ENCODE measurements around the gene SLC5A6. TPM values are rescaled to one million over a fixed set of nuclear protein-coding genes. Genes with fewer than 3 reads are reported as not detected.

The SLC5A6 gene
- total and polyA plus RNA-seq, 2 of the 8 experiments (the other 6 are each of a cell fraction or from before 2014, with no cell fraction given), result 118 to 183 TPM

DNA sequence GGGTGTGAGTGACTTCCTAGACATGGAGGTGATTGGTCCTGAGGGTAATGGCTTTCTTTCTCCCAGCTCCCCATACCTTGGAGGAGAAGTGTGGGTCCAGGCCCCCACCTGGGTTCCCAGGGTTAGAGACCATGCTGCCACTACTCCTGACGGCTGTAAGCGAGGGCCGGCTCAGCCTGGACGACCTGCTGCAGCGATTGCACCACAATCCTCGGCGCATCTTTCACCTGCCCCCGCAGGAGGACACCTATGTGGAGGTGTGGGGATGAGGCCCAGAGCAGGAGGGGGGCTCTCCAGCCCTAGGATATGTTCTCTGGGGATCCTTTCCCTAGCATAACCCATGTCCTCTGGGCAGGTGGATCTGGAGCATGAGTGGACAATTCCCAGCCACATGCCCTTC is 26.9 kb upstream of the SLC5A6 start:
- DNase-seq (ENCODE audit: low read depth in 1 of 2, low spot score in 2 of 2) (no peak), FAIRE-seq (no peak)
- H2BK12ac ChIP-seq (ENCODE audit: low read depth, low read length), result no peak overlapping the region
- WGBS, 2 experiments (ENCODE audit: extremely low coverage in 1 of 2, insufficient coverage in 1 of 2, insufficient read length in 1 of 2, insufficient replicate concordance in 2 of 2, low coverage in 1 of 2, low lambda C conversion rate in 2 of 2, missing lambda C conversion rate in 1 of 2), result 97% methylated on average over 8 of the region's 8 CpGs; no CpG with 5 or more reads in 1 of the 2 experiments
- no peak overlapping the region for H3K14ac ChIP-seq (ENCODE audit: insufficient read length)
- H4K91ac ChIP-seq (replicated peaks; ENCODE audit: insufficient read length, low read length), result no peak overlapping the region
- H2BK15ac ChIP-seq (ENCODE audit: low read length), result no peak overlapping the region
- H3K4me1 ChIP-seq (replicated peaks in 1 of 4; ENCODE audit: control insufficient read depth in 3 of 4, insufficient read depth in 4 of 4, low read length in 3 of 4), result no peaks in the 10 kb centered on the region
- no peak overlapping the region for H2BK120ac ChIP-seq (replicated peaks; ENCODE audit: low read depth, low read length)
- H2BK5ac ChIP-seq (ENCODE audit: low read depth, low read length), result no peak overlapping the region
- no peak overlapping the region for H3K23ac ChIP-seq (ENCODE audit: insufficient read length)
- H3K79me1 ChIP-seq (ENCODE audit: low read depth, low read length), result no peaks in the 10 kb centered on the region
- POLR2A ChIA-PET (ENCODE audit: partially characterized antibody), result interaction anchor here (1.0 to 32.6 kb wide), 6 partner anchors 5 to 78 kb away, joined by 3 to 835 read pairs (median 4); partner anchors contain the start of gene CAD
- no peaks in the 10 kb centered on the region for H3K27me3 ChIP-seq (replicated peaks in 1 of 4; ENCODE audit: control insufficient read depth in 3 of 4, extremely low read depth in 1 of 4, insufficient read depth in 3 of 4, low read length in 3 of 4)
- no peak overlapping the region for H4K5ac ChIP-seq (ENCODE audit: insufficient read length, low read depth, low read length)
- no peaks in the 10 kb centered on the region for H3K79me2 ChIP-seq (ENCODE audit: control insufficient read depth in 1 of 2, insufficient read depth in 2 of 2, low read length in 2 of 2)
- no peak overlapping the region for H3K4ac ChIP-seq (replicated peaks; ENCODE audit: insufficient read length, low read depth, low read length)
- H3K27ac ChIP-seq (ENCODE audit: low read depth, low read length), result no peak overlapping the region
- H3K56ac ChIP-seq (replicated peaks; ENCODE audit: insufficient read length, low read depth, low read length), result no peak overlapping the region
- H3K18ac ChIP-seq (ENCODE audit: extremely low read depth, low read length), result no peak overlapping the region
- no peak overlapping the region for H2AK5ac ChIP-seq (ENCODE audit: low read depth, low read length)
- CTCF ChIA-PET (ENCODE audit: partially characterized antibody), result interaction anchor here (1.0 to 3.2 kb wide), 4 partner anchors 9 to 52 kb away, joined by 4 to 13 read pairs (median 5); no protein-coding TSS in a partner anchor
- no peaks in the 10 kb centered on the region for H3K9me3 ChIP-seq (ENCODE audit: insufficient read depth in 2 of 2, low read depth in 1 of 2, low read length in 1 of 2)
- H3K4me3 ChIP-seq (ENCODE audit: extremely low read depth in 1 of 4, insufficient read depth in 2 of 4, low read depth in 3 of 4, low read length in 4 of 4), result no peak overlapping the region
- H2BK20ac ChIP-seq (ENCODE audit: low read length), result no peak overlapping the region
- no peak overlapping the region for H3K4me2 ChIP-seq (ENCODE audit: insufficient read depth in 1 of 2, low read depth in 2 of 2, low read length in 2 of 2)
- no peak overlapping the region for H4K8ac ChIP-seq (ENCODE audit: extremely low read depth, insufficient read depth, low read length)
- H3K23me2 ChIP-seq (ENCODE audit: low read depth, low read length), result no peaks in the 10 kb centered on the region
- H3K9ac ChIP-seq (replicated peaks in 1 of 4; ENCODE audit: extremely low read depth in 1 of 4, low read depth in 3 of 4, low read length in 3 of 4), result no peak overlapping the region
- H4K20me1 ChIP-seq (replicated peaks in 1 of 2; ENCODE audit: control insufficient read depth in 1 of 2, insufficient read depth in 2 of 2, low read length in 2 of 2), result peaks cover 4 to 23% of the 10 kb centered on the region in 2 experiments
- H2AFZ ChIP-seq (ENCODE audit: low read length), result no peak overlapping the region
- H3K36me3 ChIP-seq (ENCODE audit: control insufficient read depth in 2 of 4, insufficient read depth in 4 of 4, low read length in 3 of 4), result peaks cover 73 to 99% (median 96%) of the 10 kb centered on the region in 4 experiments
- TF ChIP-seq EP300 (IDR thresholded peaks at IDR 0.05; ENCODE audit: borderline replicate concordance in 1 of 2, low read depth in 2 of 2, low read length in 2 of 2) (no peak), RNF2 (IDR thresholded peaks at IDR 0.05; ENCODE audit: borderline replicate concordance, low read depth, low read length, missing control alignments, poor library complexity, severe bottlenecking) (no peak), GTF2F1 (IDR thresholded peaks at IDR 0.05; ENCODE audit: borderline replicate concordance, low read depth, low read length) (no peak), ASH2L (IDR thresholded peaks at IDR 0.05; ENCODE audit: low read length) (no peak), TAF7 (optimal IDR thresholded peaks at IDR 0.05; ENCODE audit: borderline replicate concordance, low read depth, low read length) (no peak), RBBP5 (IDR thresholded peaks at IDR 0.05; ENCODE audit: borderline replicate concordance, low read depth, low read length) (no peak)
